Measurements from ENCODE around the gene IL1RAPL2. TPM values are rescaled to one million over a fixed set of nuclear protein-coding genes. Genes with fewer than 3 reads are reported as not detected.
"Not testable (repeated sequence)": the region's sequence is repeated elsewhere in the genome, so short reads cannot be mapped to it uniquely, and the experiment has no call there.

Gene IL1RAPL2
- total RNA-seq, 2 experiments from 2014 or later, result not detected

DNA sequence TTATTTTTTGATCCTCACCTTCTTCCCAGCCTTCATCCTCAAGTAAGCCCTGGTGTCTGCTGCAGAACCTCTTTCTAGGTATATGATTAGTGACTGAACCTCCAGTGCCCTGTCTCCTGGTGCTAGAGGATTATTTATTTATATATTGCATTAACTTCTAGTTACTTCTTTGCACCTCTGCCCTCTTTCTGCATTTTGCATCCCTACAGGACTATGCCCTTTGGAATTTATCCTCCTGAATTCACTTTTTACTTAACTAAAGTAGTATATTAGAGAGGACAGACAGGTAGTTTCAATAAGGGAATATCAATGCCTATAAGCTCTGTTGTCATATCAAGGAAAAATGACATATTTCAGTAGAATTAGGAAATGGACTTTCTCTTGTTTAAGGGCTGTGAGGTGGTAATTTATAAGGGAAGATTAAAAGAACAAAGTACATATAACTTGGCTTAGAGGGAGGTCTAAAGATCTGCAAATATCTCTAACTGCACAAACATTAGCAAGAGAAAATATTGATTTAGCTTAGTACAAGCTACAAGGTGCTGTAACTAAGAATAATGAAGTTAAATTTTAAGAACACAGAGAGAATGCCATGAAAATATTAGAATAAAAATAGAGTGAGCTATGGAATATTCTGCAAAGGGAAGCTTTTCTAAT is 472.8 kb downstream of the IL1RAPL2 start:
- Mint-ChIP-seq H3K27me3 (no peaks in the 10 kb centered on the region), H3K9me3 (no peaks in the 10 kb centered on the region), H3K4me1 (no peaks in the 10 kb centered on the region), H3K36me3 (ENCODE audit: low read depth) (no peaks in the 10 kb centered on the region), H3K4me3 (no peak overlapping the region), H3K27ac (no peak overlapping the region)
- POLR2A ChIA-PET, result no interaction called here
- no peak for DNase-seq
- CTCF ChIA-PET, result no interaction called here

GRCh38 chrX:105050921-105051320 is 484.9 kb downstream of the IL1RAPL2 start:
- CTCF ChIA-PET, result no interaction called here

GRCh38 chrX:105051364-105051763 is 485.4 kb downstream of the IL1RAPL2 start:
- H3K36me3 Mint-ChIP-seq (ENCODE audit: low read depth), result no peaks in the 10 kb centered on the region
- H3K27me3 Mint-ChIP-seq, result no peaks in the 10 kb centered on the region
- no peaks in the 10 kb centered on the region for H3K4me1 Mint-ChIP-seq
- DNase-seq, result no peak
- H3K9me3 Mint-ChIP-seq, result no peaks in the 10 kb centered on the region
- POLR2A ChIA-PET, result no interaction called here
- H3K4me3 Mint-ChIP-seq, result no peak overlapping the region
- no peak overlapping the region for H3K27ac Mint-ChIP-seq
- CTCF ChIA-PET, result no interaction called here

More at GRCh38 chrX:105050921-105051320, 484.9 kb downstream of the IL1RAPL2 start:
- no peaks in the 10 kb centered on the region for H3K27me3 Mint-ChIP-seq
- H3K4me3 Mint-ChIP-seq, result no peak overlapping the region
- no peaks in the 10 kb centered on the region for H3K4me1 Mint-ChIP-seq
- no peak for DNase-seq
- no peak overlapping the region for H3K27ac Mint-ChIP-seq
- H3K9me3 Mint-ChIP-seq, result no peaks in the 10 kb centered on the region
- POLR2A ChIA-PET, result no interaction called here
- H3K36me3 Mint-ChIP-seq (ENCODE audit: low read depth), result no peaks in the 10 kb centered on the region

GRCh38 chrX:105052926-105053325 is 486.9 kb downstream of the IL1RAPL2 start:
- CTCF ChIA-PET, result no interaction called here
- POLR2A ChIA-PET, result no interaction called here
- Mint-ChIP-seq H3K27ac (no peak overlapping the region), H3K9me3 (no peaks in the 10 kb centered on the region), H3K4me3 (no peak overlapping the region), H3K4me1 (no peaks in the 10 kb centered on the region), H3K27me3 (no peaks in the 10 kb centered on the region), H3K36me3 (ENCODE audit: low read depth) (no peaks in the 10 kb centered on the region)
- no peak for DNase-seq

GRCh38 chrX:105063743-105064142 is 497.7 kb downstream of the IL1RAPL2 start:
- POLR2A ChIA-PET, result no interaction called here
- H3K4me1 Mint-ChIP-seq, result no peaks in the 10 kb centered on the region

GRCh38 chrX:105098201-105098600 is 532.2 kb downstream of the IL1RAPL2 start:
- ChIA-PET POLR2A (no interaction called here), CTCF (no interaction called here)
- H3K27ac Mint-ChIP-seq, result no peak overlapping the region
- H3K27me3 Mint-ChIP-seq, result no peaks in the 10 kb centered on the region
- no peaks in the 10 kb centered on the region for H3K4me1 Mint-ChIP-seq
- no peaks in the 10 kb centered on the region for H3K9me3 Mint-ChIP-seq
- no peaks in the 10 kb centered on the region for H3K36me3 Mint-ChIP-seq (ENCODE audit: low read depth)
- H3K4me3 Mint-ChIP-seq, result no peak overlapping the region
- DNase-seq, result no peak

More at GRCh38 chrX:105063743-105064142, 497.7 kb downstream of the IL1RAPL2 start:
- H3K9me3 Mint-ChIP-seq, result no peaks in the 10 kb centered on the region
- H3K36me3 Mint-ChIP-seq (ENCODE audit: low read depth), result no peaks in the 10 kb centered on the region
- DNase-seq, result no peak
- CTCF ChIA-PET, result no interaction called here
- no peaks in the 10 kb centered on the region for H3K27me3 Mint-ChIP-seq
- H3K27ac Mint-ChIP-seq, result no peak overlapping the region
- no peak overlapping the region for H3K4me3 Mint-ChIP-seq

GRCh38 chrX:105098812-105099211 is 532.8 kb downstream of the IL1RAPL2 start:
- POLR2A ChIA-PET, result no interaction called here
- H3K27me3 Mint-ChIP-seq, result no peaks in the 10 kb centered on the region

DNA sequence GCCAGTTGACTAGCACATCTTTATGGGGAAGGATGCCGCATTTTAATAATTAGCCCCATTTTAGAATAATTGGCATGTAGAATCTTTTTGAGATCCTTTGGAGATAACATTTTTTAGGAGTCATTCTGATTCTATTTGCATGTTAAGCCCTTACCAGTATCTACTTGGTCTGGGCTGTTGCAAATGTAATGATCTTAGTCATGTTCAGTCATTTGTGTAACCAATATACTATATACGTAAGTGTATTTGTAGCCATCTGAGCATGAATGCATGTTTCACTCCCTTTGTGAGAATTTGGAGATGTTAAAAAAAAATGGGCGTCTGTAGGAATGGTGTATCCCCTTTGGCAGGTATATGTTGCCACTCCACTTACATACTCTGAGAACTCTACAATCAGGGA is 535.4 kb downstream of the IL1RAPL2 start:
- Mint-ChIP-seq H3K9me3 (no peaks in the 10 kb centered on the region), H3K27me3 (no peaks in the 10 kb centered on the region), H3K4me1 (no peaks in the 10 kb centered on the region), H3K27ac (no peak overlapping the region), H3K4me3 (no peak overlapping the region), H3K36me3 (ENCODE audit: low read depth) (no peaks in the 10 kb centered on the region)
- POLR2A ChIA-PET, result no interaction called here
- no peak for DNase-seq
- CTCF ChIA-PET, result no interaction called here

More at GRCh38 chrX:105098812-105099211, 532.8 kb downstream of the IL1RAPL2 start:
- no peaks in the 10 kb centered on the region for H3K4me1 Mint-ChIP-seq
- H3K4me3 Mint-ChIP-seq, result no peak overlapping the region
- CTCF ChIA-PET, result no interaction called here
- no peak for DNase-seq
- H3K27ac Mint-ChIP-seq, result no peak overlapping the region
- no peaks in the 10 kb centered on the region for H3K9me3 Mint-ChIP-seq
- H3K36me3 Mint-ChIP-seq (ENCODE audit: low read depth), result no peaks in the 10 kb centered on the region

DNA sequence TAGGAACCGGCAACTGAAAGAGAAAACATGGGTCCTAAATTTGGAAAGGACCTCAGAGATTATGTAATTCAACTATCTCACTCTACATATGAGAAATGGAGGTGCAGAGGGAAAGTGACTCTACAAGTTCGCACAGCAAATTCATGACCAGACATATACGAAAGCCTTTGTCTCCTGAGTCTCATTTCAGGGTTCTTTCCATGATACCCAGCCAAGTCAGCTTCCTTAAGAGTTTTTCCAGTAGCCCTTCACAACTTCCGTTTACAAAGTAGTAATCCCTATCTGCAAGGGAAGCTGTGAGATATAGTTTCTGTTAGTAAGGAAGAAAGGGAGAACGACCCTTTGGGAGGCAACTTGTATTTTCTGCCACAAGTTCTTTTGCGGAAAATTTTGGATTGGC is 543.9 kb downstream of the IL1RAPL2 start:
- DNase-seq, result no peak
- Mint-ChIP-seq H3K27me3 (no peaks in the 10 kb centered on the region), H3K36me3 (ENCODE audit: low read depth) (no peaks in the 10 kb centered on the region), H3K4me3 (no peak overlapping the region), H3K27ac (no peak overlapping the region), H3K9me3 (no peaks in the 10 kb centered on the region), H3K4me1 (no peaks in the 10 kb centered on the region)
- CTCF ChIA-PET, result no interaction called here
- POLR2A ChIA-PET, result no interaction called here

DNA sequence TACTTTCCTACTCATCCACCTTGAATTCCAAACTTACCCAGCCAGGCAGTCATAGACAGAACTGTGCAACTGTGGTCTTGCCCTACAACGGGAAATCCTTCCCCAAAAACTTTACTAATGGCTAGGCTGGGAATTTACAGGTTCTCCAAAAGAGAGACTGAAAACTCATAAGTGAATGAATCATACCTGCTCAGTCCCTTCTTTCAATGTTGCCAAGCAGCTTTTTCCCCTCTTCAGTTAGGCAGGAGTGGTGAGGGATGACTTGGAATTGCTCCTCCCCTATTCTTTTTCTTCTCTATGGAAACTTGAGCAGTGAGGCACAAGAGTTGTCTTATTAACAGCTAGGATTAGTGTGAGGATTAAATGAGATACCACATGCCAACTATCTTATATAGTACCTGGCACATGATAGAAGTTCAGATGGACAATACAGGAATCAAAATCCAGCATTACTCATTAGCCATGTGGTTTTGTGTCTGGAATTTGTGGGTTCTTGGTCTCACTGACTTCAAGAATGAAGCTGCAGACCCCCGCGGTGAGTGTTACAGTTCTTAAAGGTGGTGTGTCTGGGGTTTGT is 548.6 kb downstream of the IL1RAPL2 start:
- Mint-ChIP-seq H3K4me1 (no peaks in the 10 kb centered on the region), H3K9me3 (no peaks in the 10 kb centered on the region), H3K27ac (no peak overlapping the region), H3K27me3 (no peaks in the 10 kb centered on the region), H3K4me3 (no peak overlapping the region), H3K36me3 (ENCODE audit: low read depth) (no peaks in the 10 kb centered on the region)
- POLR2A ChIA-PET, result no interaction called here
- CTCF ChIA-PET, result no interaction called here
- DNase-seq, result no peak

GRCh38 chrX:105115596-105116320 is 549.8 kb downstream of the IL1RAPL2 start:
- H3K36me3 Mint-ChIP-seq (ENCODE audit: low read depth); POLR2A ChIA-PET; H3K9me3 Mint-ChIP-seq; CTCF ChIA-PET; H3K4me1 Mint-ChIP-seq; H3K4me3 Mint-ChIP-seq; H3K27ac Mint-ChIP-seq; H3K27me3 Mint-ChIP-seq; DNase-seq: not testable (repeated sequence)

DNA sequence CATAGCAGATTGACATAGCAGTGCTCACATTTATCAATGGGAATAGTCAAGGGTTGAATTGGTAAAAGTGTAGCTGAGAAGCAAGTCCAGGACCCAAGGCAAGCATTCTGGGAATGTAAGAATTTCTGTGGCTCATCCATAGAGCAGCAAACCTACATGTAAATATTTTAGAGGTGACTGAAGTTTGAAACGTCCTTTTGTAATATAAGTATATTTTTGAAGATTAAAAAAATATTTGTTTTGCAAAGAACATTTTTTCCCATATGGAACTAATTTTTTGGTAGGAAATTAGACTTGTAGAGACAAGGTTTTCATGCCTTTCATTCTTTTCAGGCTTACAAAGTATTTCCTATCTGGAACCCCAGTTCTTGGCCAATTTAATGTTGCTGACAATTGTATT is 550.5 kb downstream of the IL1RAPL2 start:
- Mint-ChIP-seq H3K4me3 (no peak overlapping the region), H3K27ac (no peak overlapping the region), H3K4me1 (no peaks in the 10 kb centered on the region), H3K36me3 (ENCODE audit: low read depth) (no peaks in the 10 kb centered on the region), H3K27me3 (no peaks in the 10 kb centered on the region), H3K9me3 (no peaks in the 10 kb centered on the region)
- DNase-seq, result no peak
- POLR2A ChIA-PET, result no interaction called here
- CTCF ChIA-PET, result no interaction called here

GRCh38 chrX:105117621-105118020 is 551.6 kb downstream of the IL1RAPL2 start:
- no peaks in the 10 kb centered on the region for H3K9me3 Mint-ChIP-seq
- H3K4me3 Mint-ChIP-seq, result no peak overlapping the region
- no peaks in the 10 kb centered on the region for H3K27me3 Mint-ChIP-seq
- no peaks in the 10 kb centered on the region for H3K4me1 Mint-ChIP-seq
- H3K36me3 Mint-ChIP-seq (ENCODE audit: low read depth), result no peaks in the 10 kb centered on the region
- POLR2A ChIA-PET, result no interaction called here
- no peak for DNase-seq
- CTCF ChIA-PET, result no interaction called here
- no peak overlapping the region for H3K27ac Mint-ChIP-seq

GRCh38 chrX:105120463-105120862 is 554.5 kb downstream of the IL1RAPL2 start:
- no peak overlapping the region for H3K4me3 Mint-ChIP-seq
- no peak for DNase-seq
- CTCF ChIA-PET, result no interaction called here

More at GRCh38 chrX:105120463-105120862, 554.5 kb downstream of the IL1RAPL2 start:
- no peaks in the 10 kb centered on the region for H3K4me1 Mint-ChIP-seq
- H3K36me3 Mint-ChIP-seq (ENCODE audit: low read depth), result no peaks in the 10 kb centered on the region
- no peaks in the 10 kb centered on the region for H3K27me3 Mint-ChIP-seq
- POLR2A ChIA-PET, result no interaction called here
- H3K9me3 Mint-ChIP-seq, result no peaks in the 10 kb centered on the region
- no peak overlapping the region for H3K27ac Mint-ChIP-seq
